Thoracic aorta (tissue), 2 donors: ENCODE results near the gene RFPL1. TPM values are rescaled to one million over a fixed set of nuclear protein-coding genes. Genes with fewer than 3 reads are reported as not detected.

ENCODE experiments used
- ATAC-seq: fragments of 150-250 bp; one replicate; pipeline ENCODE4 v1.8.0; 2017; ENCODE audit warnings: low read depth; ENCODE audit not compliant: insufficient number of reproducible peaks, low FRiP score
- DNase-seq: peaks from one replicate; pipeline ENCODE4 v3.0.0-alpha.2; 2020; ENCODE audit warnings: low spot score
- H3K27ac ChIP-seq, 2 donors: fragments of 200-600 bp; sonication (generic); 1 replicate in 1 of 2; 2 replicates in 1 of 2; pipeline ENCODE4 v1.5.1; 2016; ENCODE audit warnings: mild to moderate bottlenecking in 2 of 2, moderate library complexity in 2 of 2
- H3K27me3 ChIP-seq: fragments of 200-600 bp; sonication (generic); replicated peaks from 2 replicates; pipeline ENCODE4 v1.6.0; 2016; ENCODE audit warnings: mild to moderate bottlenecking; ENCODE audit not compliant: insufficient read depth
- H3K36me3 ChIP-seq: fragments of 200-600 bp; sonication (generic); one replicate; pipeline ENCODE4 v1.5.1; 2016
- H3K4me1 ChIP-seq, 2 donors: fragments of 200-600 bp; sonication (generic); 1 replicate in 1 of 2; 2 replicates in 1 of 2; pipeline versions ENCODE4 v1.5.1 to v1.6.0; 2016; ENCODE audit warnings: low read depth in 2 of 2, mild to moderate bottlenecking in 1 of 2; ENCODE audit not compliant: control insufficient read depth in 1 of 2
- H3K4me3 ChIP-seq: fragments of 200-600 bp; sonication (generic); 2 replicates; pipeline ENCODE4 v1.5.1; 2016; ENCODE audit warnings: mild to moderate bottlenecking
- H3K9me3 ChIP-seq: fragments of 200-600 bp; sonication (generic); 2 replicates; pipeline ENCODE4 v1.5.1; 2016
- total RNA-seq, 2 donors: library from RNA; depleted of rRNA; stranded (reverse); fragments of >200 nt; gene quantifications; one replicate each; pipeline versions ENCODE4 v1.1.0 to v1.2.3, GENCODE V29; 2016
- TF ChIP-seq, protein P1 (sequence below): fragments of 200-600 bp; sonication (generic); IDR thresholded peaks from one replicate; pipeline ENCODE4 v1.5.1; 2019; ENCODE audit warnings: antibody characterized with exemption

Gene RFPL1
- total RNA-seq, 2 donors from 2014 or later, result not detected

GRCh38 chr22:29470159-29470855 is 31.9 kb downstream of the RFPL1 start:
- DNase-seq (no peak), ATAC-seq (no peak)
- Histone ChIP-seq H3K9me3 (no peaks in the 10 kb centered on the region), H3K27ac (no peak overlapping the region), H3K27me3 (peaks cover 4% of the 10 kb centered on the region), H3K36me3 (no peaks in the 10 kb centered on the region), H3K4me1 (peaks cover 4 to 6% of the 10 kb centered on the region in 2 donors), H3K4me3 (peak overlapping the region; percentile 59)
- TF ChIP-seq, protein P1, sequence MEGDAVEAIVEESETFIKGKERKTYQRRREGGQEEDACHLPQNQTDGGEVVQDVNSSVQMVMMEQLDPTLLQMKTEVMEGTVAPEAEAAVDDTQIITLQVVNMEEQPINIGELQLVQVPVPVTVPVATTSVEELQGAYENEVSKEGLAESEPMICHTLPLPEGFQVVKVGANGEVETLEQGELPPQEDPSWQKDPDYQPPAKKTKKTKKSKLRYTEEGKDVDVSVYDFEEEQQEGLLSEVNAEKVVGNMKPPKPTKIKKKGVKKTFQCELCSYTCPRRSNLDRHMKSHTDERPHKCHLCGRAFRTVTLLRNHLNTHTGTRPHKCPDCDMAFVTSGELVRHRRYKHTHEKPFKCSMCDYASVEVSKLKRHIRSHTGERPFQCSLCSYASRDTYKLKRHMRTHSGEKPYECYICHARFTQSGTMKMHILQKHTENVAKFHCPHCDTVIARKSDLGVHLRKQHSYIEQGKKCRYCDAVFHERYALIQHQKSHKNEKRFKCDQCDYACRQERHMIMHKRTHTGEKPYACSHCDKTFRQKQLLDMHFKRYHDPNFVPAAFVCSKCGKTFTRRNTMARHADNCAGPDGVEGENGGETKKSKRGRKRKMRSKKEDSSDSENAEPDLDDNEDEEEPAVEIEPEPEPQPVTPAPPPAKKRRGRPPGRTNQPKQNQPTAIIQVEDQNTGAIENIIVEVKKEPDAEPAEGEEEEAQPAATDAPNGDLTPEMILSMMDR, result peak; percentile 70

DNA sequence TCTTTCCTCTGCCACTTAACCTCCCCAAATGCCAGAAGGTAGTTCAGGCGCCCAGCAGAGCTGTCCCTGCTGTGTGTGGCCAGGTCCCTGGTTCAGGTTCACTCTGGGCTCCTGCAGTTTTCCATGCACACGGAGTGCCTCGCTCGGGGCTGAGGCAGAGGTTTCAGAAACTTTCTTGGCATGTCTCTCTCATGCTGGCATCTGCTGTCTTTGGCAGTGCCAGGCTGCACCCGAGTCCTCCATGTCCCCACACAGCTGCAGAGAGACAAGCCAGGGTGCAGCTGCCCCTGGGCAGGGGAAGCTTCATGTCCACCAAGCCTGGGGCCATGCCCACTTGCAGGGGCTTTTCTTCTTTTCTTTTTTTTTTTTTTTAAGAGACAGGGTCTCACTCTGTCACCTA is 34.6 kb downstream of the RFPL1 start:
- Histone ChIP-seq H3K9me3 (no peaks in the 10 kb centered on the region), H3K36me3 (no peaks in the 10 kb centered on the region), H3K27ac (no peak overlapping the region), H3K4me1 (peaks cover 4 to 6% of the 10 kb centered on the region in 2 donors), H3K27me3 (peaks cover 4% of the 10 kb centered on the region), H3K4me3 (no peak overlapping the region)
- no peak for DNase-seq
- TF ChIP-seq, protein P1, result no peak
- ATAC-seq, result no peak

GRCh38 chr22:29475550-29475949 is 37.2 kb downstream of the RFPL1 start:
- Histone ChIP-seq H3K4me3 (no peak overlapping the region), H3K9me3 (no peaks in the 10 kb centered on the region), H3K27me3 (peaks cover 8% of the 10 kb centered on the region), H3K27ac (no peak overlapping the region), H3K4me1 (peaks cover 6 to 8% of the 10 kb centered on the region in 2 donors), H3K36me3 (no peaks in the 10 kb centered on the region)
- DNase-seq (no peak), ATAC-seq (no peak)
- TF ChIP-seq, protein P1, result no peak

DNA sequence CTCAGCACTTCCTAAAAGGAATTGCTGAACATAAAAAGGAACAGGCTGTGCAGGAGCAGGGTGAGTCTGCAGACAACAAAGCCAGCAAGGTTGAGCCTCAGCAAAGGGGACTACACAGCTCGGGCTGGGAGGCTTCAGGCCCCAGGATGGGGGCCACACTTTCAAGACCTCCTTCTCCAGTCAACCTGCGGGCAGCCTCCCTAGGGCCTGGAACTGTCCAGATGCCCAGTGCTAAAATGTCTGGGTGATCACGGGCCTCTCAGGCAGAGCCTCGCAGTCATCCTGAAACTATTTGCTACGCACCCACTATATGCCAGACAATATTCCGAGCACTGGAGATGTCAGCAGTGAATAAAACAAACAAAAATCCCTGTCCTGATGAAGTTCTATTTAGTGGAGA is 37.7 kb downstream of the RFPL1 start:
- H3K36me3 ChIP-seq, result no peaks in the 10 kb centered on the region
- peaks cover 6 to 14% of the 10 kb centered on the region in 2 donors for H3K4me1 ChIP-seq
- ATAC-seq (no peak), DNase-seq (no peak)
- H3K4me3 ChIP-seq, result no peak overlapping the region
- TF ChIP-seq, protein P1, result no peak
- H3K9me3 ChIP-seq, result no peaks in the 10 kb centered on the region
- H3K27ac ChIP-seq, result no peak overlapping the region
- peaks cover 5% of the 10 kb centered on the region for H3K27me3 ChIP-seq

- TF ChIP-seq, protein P1, result no peak
- DNase-seq (no peak), ATAC-seq (no peak)
- no peaks in the 10 kb centered on the region for H3K9me3 ChIP-seq
- H3K4me3 ChIP-seq, result no peak overlapping the region
- no peaks in the 10 kb centered on the region for H3K36me3 ChIP-seq
- peaks cover 5% of the 10 kb centered on the region for H3K27me3 ChIP-seq
- H3K4me1 ChIP-seq, result peaks cover 6 to 14% of the 10 kb centered on the region in 2 donors
- H3K27ac ChIP-seq, result no peak overlapping the region
These were observed 39.4 kb downstream of the RFPL1 start for GRCh38 chr22:29477723-29478318.
